HG02973 (cell line): ENCODE data around the gene OR52E6.
A peak's percentile ranks its signal among the peaks of the same experiment; 100 is the strongest.

ENCODE experiments used
- ATAC-seq: cut with Tn5 transposase; IDR thresholded peaks from one replicate; pipeline ENCODE4 v1.9.1; 2021; ENCODE audit warnings: moderate library complexity; ENCODE audit not compliant: unreplicated experiment

Gene OR52E6

DNA sequence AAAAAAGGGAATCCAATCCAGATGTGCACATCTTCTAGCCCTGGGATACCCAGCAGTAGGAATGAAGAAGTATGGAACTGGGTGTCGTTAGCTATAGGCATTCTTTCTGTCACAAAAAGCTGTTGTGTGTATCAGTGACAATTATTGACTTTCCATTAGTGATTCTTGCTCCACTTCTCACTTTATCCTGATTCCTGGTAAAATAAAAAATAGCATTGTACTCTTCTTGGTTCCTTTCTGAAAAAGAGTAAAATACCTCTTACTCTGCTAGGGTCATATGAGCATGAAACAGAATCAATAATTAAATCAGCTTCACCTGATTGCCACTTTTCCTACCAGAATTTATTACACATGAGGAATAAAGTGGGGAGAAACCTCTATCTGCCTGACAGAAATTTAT lies at the start of gene OR52E6:
Gene OR52E6 (minus strand): TSS at position 101 of the 400 bp plus-strand sequence. CDS start 0 bp downstream, at position 101.
- no peak for ATAC-seq

- ATAC-seq, result no peak
These were observed 49.6 kb upstream of the OR52E6 start for GRCh38 chr11:5891216-5891800.

DNA sequence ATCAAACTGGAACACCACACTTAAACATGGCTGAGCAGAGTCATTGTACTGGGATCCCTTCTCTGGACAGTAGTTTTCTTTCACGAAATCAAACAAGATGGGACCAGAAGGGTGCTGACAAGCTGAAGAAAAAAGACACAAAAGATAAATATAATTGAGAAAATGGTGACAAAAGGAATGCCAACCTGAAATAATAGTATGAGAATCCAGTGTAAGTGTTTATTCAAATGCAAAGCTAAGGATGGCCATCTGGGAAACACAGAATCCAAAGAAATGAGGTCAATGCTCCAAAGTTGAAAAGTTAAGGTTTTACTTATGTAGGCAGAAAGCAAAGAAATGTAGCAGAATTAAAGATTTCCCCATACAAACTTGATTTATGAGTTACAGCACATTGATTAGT lies 46.0 kb upstream of the OR52E6 start:
- no peak for ATAC-seq

DNA sequence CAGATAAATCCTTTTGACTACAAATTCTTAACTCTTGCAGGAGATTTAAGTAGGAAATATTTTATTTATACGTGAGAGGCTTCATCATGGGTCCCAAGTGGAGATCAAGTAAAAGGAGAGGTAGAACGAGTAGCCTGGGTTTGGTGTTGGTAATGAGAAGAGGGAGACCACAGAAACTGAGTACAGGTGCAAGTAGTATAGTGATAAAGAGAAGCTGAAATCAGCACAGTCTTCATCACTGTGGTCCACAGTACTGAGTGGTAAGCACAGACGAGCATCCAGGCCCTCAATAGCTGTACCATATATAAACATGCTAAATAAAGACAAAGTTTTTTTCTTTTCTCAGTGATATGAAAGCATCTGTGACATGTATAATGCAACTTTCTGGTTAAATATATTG lies 45.5 kb upstream of the OR52E6 start:
- no peak for ATAC-seq

- no peak for ATAC-seq
These were observed 40.1 kb upstream of the OR52E6 start for GRCh38 chr11:5881756-5882155.

DNA sequence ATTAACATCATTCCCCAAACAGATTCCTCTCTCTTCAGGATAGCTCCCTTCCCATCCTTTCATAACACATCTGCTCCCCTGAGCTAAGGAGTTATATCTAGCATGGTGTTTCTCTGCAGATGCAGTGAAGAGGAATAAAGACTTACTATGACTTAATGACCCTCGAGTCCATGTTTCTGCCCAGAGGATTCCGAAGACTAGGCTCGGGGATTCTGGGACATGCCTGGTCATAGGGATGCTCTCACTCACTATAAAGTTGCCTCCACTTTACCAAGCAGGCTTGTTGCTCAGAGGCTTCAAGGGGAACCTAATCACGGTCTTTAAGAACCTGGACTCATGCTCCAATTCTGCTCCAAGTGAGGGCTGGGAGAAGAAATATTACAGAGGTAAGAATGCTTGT lies 38.6 kb upstream of the OR52E6 start, which contains the start of gene OR52E4:
Gene OR52E4 (plus strand): TSS at position 301 of the 400 bp plus-strand sequence. CDS start 3,664 bp downstream, outside the sequence.
- ATAC-seq, result no peak

- ATAC-seq, result no peak
These were observed 36.9 kb upstream of the OR52E6 start for GRCh38 chr11:5878564-5878963.

GRCh38 chr11:5865826-5866225 lies 24.1 kb upstream of the OR52E6 start:
- ATAC-seq, result no peak

- ATAC-seq, result no peak
These were observed 15.9 kb upstream of the OR52E6 start, which contains the start of gene OR52E8 for GRCh38 chr11:5857590-5857989. Gene OR52E8 (minus strand): TSS chr11:5857690. CDS start chr11:5857690, 0 bp downstream.

DNA sequence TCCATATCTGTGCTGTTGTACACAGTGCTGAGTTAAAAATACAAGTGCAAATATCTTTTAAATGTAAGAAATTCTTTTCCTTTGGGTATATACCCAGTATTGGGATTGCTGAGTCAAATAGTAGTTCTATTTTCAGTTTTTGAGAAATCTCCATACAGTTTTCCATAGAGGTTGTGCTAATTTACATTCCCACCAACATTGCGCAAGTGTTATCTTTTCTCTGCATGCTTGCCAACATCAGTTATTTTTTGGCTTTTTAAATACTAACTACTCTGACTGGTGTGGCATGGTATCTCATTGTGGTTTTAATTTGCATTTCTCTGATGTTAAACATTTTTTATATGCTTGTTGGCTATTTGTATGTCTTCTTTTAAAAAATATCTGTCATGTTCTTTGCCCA lies 9.3 kb upstream of the OR52E6 start:
- ATAC-seq, result no peak

GRCh38 chr11:5847711-5848110 lies 6.0 kb upstream of the OR52E6 start:
- ATAC-seq, result no peak

DNA sequence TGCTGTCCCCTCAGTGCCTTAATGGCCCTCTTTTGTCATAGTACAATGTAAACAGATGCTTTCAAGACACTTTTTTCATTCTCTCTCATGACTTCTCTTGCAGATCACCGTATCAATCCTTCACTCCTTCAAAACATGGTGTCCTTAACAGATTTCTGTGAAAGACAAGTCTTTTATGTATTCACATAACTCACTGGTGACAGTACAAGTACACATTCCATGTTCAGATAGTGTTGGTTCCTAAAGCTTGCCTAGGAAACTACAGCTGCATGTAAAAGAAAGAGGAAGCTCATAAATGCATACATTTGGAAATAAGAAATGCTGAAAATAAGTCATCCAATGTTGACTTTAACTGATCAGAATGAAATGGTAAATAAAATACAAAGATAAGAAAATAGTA lies 5.0 kb upstream of the OR52E6 start:
- ATAC-seq, result no peak

- no peak for ATAC-seq
These were observed 4.0 kb downstream of the OR52E6 start for GRCh38 chr11:5837695-5838094.

DNA sequence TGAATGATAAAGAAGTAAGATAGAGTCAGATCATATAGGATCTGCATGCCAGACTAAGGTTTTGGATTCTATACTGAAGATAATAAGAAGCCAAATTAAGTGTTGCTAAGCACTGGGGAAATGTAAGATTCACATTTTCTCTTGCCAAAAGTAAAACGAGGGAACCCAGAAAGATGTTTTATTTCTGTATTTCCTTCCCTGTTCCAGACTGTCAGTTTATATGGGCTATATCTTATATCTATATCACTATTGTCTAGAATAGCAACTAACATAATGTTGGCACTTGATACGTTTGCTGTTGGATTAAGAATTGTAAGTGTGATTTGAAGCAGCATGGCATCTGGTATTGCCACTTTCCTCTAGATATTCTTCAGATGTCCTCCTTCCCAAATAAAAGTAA lies 8.3 kb downstream of the OR52E6 start:
- no peak for ATAC-seq

DNA sequence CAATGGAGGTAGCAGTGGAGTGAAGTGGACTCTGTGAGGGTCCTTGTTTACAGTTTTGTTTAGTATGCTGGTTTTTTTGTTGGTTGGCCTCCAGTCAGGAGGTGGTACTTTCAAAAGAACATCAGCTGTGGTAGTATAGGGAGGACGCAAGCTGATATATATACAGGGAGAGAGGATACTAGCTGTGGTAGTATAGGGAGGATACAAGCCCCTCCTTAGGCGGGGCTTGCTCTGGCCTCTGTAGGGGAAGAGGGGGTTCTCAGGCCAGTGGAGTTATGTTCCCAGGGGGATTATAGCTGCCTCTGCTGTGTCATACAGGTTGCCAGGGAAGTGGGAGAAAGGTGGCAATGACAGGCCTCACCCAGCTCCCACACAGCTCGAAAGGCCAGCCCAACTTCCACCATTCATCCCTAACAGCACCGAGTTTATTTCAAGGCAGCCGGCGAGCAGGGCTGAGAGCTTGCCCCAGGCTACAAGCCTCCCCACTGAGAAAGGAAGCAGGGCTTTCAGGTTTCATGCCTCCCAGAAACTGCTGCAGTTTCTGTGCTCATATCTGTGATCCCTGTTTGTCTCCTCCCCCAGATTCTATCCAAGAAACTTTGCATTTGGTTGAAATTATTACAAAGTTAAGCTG lies 10.4 kb downstream of the OR52E6 start:
- ATAC-seq, result no peak

GRCh38 chr11:5818245-5818886 lies 23.3 kb downstream of the OR52E6 start:
- peak; percentile 53 for ATAC-seq

DNA sequence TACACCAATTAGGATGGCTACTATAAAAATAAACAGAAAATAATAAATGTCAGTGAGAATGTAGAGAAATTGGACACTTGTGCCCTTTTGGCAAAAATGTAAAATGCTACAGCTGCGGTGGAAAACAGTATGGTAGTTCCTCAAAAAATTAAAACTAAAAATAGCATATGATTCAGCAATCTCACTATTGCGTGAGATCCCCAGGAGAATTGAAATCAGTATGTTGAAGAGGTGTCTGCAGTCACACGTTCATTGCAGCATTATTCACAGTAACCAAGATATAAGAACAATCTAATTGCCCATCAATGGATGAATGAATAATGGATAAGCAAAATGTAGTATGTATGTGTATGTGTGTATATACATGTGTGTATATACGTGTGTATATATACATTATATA lies 26.2 kb downstream of the OR52E6 start:
- no peak for ATAC-seq

GRCh38 chr11:5809905-5810795 lies 31.5 kb downstream of the OR52E6 start:
- ATAC-seq, result no peak

DNA sequence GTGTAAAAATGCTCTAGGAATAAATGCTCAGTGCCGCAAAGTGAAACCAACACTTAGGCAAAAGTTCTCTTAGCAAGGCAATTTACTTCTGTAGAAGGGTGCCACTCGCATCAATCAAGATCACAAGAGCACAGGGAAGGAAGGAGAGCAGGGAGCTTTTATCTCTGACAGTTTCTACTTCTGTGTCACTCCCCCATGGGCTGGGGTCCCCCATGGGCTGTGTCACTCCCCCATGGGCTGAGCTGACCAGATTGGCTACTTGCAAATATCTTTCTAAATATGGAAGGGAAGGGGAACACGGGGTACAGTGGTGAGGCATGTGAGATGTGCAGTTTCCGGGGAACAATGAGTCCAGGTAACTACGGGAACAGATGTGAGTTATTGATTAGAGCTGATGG lies 32.6 kb downstream of the OR52E6 start:
- no peak for ATAC-seq

GRCh38 chr11:5808500-5809121 lies 33.1 kb downstream of the OR52E6 start, which contains the start of gene OR52N2:
Gene OR52N2 (plus strand): TSS chr11:5808924. CDS start chr11:5820336, 11,412 bp downstream.
- peak; percentile 93 for ATAC-seq

- no peak for ATAC-seq
These were observed 34.1 kb downstream of the OR52E6 start for GRCh38 chr11:5807580-5807979.
